RWPE1 (cell line): ENCODE data around the gene KIF18B.

Experiments used
- CTCF ChIA-PET: fragments of 350-600 bp; sonication (Branson Sonifier 250); formaldehyde crosslinking; extraction: SDS; loops from one replicate; lab custom pipeline; 2021; lab: Yijun Ruan, JAX
- POLR2A ChIA-PET: fragments of 400-600 bp; formaldehyde crosslinking; extraction: SDS; loops from one replicate; lab custom pipeline; 2020; ENCODE audit warnings: antibody characterized with exemption; ENCODE audit not compliant: low non-redundant PET; lab: Yijun Ruan, JAX
- DNase-seq: peaks from one replicate; pipeline ENCODE4 v3.0.0; 2012; ENCODE audit warnings: low spot score
- H3K27ac ChIP-seq: fragments of 450-650 bp; 2 replicates; pipeline ENCODE4 v1.5.1; 2017
- TF ChIP-seq, protein P1 (sequence below): fragments of 450-650 bp; conservative IDR thresholded peaks from 2 replicates; pipeline ENCODE4 v1.5.1; 2017; ENCODE audit warnings: low read depth, mild to moderate bottlenecking

The KIF18B gene

DNA sequence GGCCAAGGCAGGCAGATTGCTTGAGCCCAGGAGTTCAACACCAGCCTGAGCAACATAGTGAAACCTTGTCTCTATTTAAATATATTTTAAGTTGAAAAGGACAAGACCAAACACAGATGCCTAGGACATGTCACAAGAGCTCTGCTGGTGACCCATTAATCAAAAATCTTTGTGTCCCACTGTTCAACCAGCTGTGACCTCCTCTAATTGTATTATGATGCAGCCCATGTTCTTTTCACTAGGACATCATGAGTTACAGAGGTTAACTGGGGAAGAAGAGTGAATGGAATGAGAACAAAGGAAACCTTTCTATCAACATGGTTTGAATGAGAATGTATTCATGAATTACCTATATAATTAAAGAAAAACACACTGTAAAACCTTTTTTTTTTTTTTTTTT is 55.3 kb downstream of the KIF18B start:
- H3K27ac ChIP-seq, result no peak overlapping the region
- ChIA-PET POLR2A (no interaction called here), CTCF (interaction anchor here (0.6 to 0.9 kb wide), 4 partner anchors 13 to 506 kb away, joined by 3 to 5 read pairs (median 4); no protein-coding TSS in a partner anchor)
- DNase-seq, result no peak
- TF ChIP-seq, protein P1, sequence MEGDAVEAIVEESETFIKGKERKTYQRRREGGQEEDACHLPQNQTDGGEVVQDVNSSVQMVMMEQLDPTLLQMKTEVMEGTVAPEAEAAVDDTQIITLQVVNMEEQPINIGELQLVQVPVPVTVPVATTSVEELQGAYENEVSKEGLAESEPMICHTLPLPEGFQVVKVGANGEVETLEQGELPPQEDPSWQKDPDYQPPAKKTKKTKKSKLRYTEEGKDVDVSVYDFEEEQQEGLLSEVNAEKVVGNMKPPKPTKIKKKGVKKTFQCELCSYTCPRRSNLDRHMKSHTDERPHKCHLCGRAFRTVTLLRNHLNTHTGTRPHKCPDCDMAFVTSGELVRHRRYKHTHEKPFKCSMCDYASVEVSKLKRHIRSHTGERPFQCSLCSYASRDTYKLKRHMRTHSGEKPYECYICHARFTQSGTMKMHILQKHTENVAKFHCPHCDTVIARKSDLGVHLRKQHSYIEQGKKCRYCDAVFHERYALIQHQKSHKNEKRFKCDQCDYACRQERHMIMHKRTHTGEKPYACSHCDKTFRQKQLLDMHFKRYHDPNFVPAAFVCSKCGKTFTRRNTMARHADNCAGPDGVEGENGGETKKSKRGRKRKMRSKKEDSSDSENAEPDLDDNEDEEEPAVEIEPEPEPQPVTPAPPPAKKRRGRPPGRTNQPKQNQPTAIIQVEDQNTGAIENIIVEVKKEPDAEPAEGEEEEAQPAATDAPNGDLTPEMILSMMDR, result no peak

DNA sequence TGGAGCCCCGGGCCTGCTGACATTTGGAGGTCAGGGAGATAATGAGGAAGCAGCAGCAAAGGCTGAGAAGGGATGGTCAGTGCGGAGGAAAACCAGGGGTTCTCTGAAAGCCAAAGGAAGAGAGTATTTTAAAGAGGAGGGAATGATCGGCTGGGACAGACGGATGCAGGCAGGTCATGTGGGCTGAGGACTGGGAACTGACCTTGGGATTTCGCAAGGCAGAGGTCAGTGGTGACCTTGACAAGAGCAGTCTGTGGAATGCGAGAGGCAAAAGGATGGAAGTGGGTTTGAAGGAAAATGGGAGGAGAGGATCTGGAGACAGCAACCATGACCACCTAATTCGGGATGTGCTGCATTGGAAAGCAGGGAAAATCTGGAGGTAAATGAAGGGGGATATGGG is 58.6 kb downstream of the KIF18B start:
- no peak for DNase-seq
- ChIA-PET POLR2A (no interaction called here), CTCF (interaction anchor here (0.9 kb wide), 1 partner anchor 10 kb away, joined by 3 read pairs; no protein-coding TSS in a partner anchor)
- TF ChIP-seq, protein P1, result no peak
- peak overlapping the region; percentile 47; the same call in 1 of the 2 replicates for H3K27ac ChIP-seq

DNA sequence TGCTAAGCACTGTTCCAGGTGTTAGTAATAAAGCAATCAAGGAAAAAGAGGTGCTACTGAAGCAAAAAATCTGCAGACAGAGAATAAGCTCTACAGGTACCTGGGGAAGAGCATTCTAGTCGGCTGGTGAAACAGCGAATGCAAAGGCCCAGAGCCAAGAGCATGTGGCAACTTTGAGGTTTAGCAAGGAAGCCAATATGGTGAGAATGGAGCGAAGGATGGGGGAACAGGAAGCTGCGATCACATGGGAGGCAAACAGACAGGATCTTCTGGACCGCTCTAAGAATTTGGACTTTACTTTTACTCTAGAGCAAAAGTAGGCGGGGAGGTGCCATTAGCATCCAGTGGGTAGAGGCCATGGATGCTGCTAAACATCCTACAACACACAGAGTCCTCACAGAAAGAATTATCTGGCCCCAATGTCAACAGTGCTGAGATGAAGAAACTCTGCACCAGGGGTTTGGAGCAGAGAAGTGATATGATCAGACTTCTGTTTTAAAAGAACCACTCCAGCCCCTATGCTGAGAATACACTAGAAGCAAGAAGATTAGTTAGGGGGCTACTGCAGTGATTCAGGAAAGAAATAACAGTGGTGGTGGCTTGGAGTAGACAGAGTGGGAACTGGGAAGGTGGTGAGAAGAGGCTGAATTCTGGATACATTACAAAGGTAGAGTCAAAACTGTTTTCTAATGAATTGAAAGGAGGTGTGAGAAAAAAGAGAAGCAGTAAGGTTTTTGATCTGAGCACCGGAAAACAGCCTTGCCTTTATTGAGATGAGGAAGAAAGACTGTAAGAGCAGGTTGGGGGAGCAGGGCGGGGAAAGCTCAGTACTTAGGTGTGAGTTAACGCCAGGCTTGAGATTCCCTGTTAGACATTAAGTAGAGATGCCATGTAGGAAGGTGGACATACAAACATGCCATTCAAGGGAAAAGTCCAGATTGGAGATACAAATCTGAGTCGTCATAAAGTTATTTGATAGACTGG is 59.3 kb downstream of the KIF18B start:
- ChIA-PET POLR2A (no interaction called here), CTCF (interaction anchor here (1.5 kb wide), 1 partner anchor 10 kb away, joined by 4 read pairs; no protein-coding TSS in a partner anchor)
- TF ChIP-seq, protein P1, result no peak
- H3K27ac ChIP-seq, result peak overlapping the region; percentile 47; the same call in 1 of the 2 replicates
- DNase-seq, result no peak

DNA sequence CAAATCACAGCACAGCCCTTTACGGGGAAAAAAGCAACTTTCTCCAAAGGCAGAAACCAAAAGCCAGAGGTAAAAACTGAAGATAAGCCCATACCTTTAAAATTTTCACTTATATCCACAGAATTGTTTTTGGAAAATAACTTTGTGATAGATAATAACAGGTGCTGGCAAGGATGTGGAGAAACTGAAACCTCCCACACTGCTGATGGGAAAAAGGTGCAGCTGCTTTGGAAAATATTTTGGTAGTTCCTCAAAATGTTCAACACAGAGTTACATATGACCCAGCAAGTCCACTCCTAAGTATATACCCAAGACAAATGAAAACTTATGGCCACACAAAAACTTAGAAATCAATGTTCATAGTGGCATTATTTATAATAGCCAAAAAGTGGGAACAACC is 60.6 kb downstream of the KIF18B start:
- CTCF ChIA-PET, result interaction anchor here (1.5 kb wide), 1 partner anchor 9 kb away, joined by 4 read pairs; no protein-coding TSS in a partner anchor
- POLR2A ChIA-PET, result no interaction called here
- no peak for DNase-seq
- TF ChIP-seq, protein P1, result no peak
- no peak overlapping the region for H3K27ac ChIP-seq

DNA sequence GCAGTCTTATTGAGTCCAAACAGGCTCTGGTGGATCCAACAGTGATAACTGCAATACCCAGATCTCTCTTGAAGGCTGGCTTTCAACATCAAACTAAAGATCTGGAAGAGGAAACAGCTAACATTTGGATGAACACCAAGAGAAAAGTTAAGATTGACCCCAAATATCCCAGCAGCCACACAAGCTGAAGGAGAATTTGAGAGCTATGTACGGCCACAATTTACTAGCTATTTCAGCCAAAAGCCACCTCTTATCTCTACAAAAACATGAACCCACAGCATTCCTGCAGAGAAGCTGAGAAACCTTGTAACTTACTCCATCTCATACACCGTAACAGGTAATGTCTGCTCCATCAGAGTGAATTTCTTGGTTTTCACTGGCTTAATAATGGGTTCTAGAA is 62.6 kb downstream of the KIF18B start:
- DNase-seq, result no peak
- POLR2A ChIA-PET, result interaction anchor here (0.7 kb wide), 1 partner anchor 104 kb away, joined by 4 read pairs; no protein-coding TSS in a partner anchor
- no peak overlapping the region for H3K27ac ChIP-seq
- CTCF ChIA-PET, result interaction anchor here (1.0 kb wide), 1 partner anchor 111 kb away, joined by 4 read pairs; no protein-coding TSS in a partner anchor
- TF ChIP-seq, protein P1, result no peak

DNA sequence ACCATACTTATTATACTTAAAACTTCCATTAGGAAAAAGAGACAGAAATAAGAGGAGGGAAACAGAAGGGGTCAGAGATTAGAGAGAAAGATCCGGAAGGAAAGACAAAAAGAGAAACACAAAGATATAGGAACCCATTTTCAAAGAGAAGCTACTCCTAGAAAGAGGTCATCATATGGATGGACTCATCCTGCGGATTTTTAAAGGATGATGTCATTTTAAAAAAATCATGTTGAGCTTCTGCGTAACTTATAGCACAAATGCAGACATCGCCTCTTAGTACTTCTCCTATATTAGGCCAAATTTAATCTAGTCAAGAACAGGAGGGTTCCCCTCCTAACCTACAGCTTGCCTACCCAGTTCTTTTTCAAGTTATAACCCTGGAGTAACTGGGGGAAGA is 66.4 kb downstream of the KIF18B start:
- TF ChIP-seq, protein P1, result no peak
- no peak for DNase-seq
- ChIA-PET POLR2A (interaction anchor here (0.6 kb wide), 1 partner anchor 28 kb away, joined by 6 read pairs; no protein-coding TSS in a partner anchor), CTCF (interaction anchor here (0.6 to 3.6 kb wide), 2 partner anchors 103 to 254 kb away, joined by 3 to 26 read pairs; partner anchors contain the start of gene ACBD4)
- H3K27ac ChIP-seq, result no peak overlapping the region
